ENCODE data around the gene RANBP10.
A peak's percentile ranks its signal among the peaks of the same experiment; 100 is the strongest.

The RANBP10 gene

DNA sequence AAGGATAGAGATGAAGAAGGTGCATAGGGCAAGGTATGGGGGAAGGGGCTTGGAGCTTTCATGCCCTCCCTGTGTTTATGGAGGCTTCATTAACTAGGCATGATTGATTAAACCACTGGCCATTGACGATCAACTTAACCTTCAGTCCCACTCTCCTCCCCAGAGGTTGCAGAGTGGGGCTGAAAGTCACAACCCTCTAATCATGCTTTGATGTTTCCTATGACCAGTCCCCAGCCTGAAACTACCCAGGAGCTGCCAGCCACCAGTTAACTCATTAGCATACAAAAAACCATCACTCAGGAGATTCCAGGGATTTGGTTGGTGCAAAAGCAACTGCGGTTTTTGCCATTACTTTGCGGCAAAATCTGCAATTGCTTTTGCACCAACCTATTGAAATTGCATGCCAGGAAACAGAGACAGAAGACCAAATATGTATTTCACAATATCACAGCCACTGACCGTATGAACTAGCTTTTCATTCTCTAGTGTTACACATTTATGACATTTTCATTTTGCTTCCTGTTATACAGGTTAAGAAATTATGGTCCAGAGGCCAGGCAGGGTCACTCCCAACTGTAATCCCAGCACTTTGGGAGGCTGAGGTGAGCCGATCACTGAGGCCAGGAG lies 92.6 kb downstream of the RANBP10 start:
- no peak for DNase-seq (ENCODE audit: low read depth)
- TF ChIP-seq, protein P1, sequence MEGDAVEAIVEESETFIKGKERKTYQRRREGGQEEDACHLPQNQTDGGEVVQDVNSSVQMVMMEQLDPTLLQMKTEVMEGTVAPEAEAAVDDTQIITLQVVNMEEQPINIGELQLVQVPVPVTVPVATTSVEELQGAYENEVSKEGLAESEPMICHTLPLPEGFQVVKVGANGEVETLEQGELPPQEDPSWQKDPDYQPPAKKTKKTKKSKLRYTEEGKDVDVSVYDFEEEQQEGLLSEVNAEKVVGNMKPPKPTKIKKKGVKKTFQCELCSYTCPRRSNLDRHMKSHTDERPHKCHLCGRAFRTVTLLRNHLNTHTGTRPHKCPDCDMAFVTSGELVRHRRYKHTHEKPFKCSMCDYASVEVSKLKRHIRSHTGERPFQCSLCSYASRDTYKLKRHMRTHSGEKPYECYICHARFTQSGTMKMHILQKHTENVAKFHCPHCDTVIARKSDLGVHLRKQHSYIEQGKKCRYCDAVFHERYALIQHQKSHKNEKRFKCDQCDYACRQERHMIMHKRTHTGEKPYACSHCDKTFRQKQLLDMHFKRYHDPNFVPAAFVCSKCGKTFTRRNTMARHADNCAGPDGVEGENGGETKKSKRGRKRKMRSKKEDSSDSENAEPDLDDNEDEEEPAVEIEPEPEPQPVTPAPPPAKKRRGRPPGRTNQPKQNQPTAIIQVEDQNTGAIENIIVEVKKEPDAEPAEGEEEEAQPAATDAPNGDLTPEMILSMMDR (IDR thresholded peaks at IDR 0.05; ENCODE audit: control insufficient read depth, insufficient read depth, low read depth, low read length, missing control alignments): no peak
- no peak overlapping the region for H3K4me3 ChIP-seq (ENCODE audit: control insufficient read depth, low read depth, low read length)

DNA sequence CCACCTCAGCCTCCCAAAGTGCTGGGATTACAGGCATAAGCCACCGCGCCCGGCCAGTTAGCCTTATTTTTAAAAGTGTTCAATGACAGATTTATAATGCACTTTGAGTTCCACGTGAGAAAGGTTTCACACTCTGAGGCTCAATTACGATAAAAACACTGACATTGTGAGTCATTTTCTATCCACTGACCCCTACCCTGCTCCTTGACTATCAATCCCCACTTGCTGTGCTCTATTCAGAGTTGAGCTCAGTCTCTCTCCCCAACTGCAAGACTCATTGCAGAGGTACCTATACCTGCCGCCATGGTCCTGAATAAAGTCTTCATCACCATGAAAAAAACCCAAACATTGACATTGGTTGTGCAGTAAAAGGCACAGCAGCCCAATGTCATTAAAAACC lies 95.8 kb downstream of the RANBP10 start:
- no peak overlapping the region for H3K4me3 ChIP-seq (ENCODE audit: control insufficient read depth, low read depth, low read length)
- no peak for DNase-seq (ENCODE audit: low read depth)
- TF ChIP-seq, protein P1 (IDR thresholded peaks at IDR 0.05; ENCODE audit: control insufficient read depth, insufficient read depth, low read depth, low read length, missing control alignments): no peak

DNA sequence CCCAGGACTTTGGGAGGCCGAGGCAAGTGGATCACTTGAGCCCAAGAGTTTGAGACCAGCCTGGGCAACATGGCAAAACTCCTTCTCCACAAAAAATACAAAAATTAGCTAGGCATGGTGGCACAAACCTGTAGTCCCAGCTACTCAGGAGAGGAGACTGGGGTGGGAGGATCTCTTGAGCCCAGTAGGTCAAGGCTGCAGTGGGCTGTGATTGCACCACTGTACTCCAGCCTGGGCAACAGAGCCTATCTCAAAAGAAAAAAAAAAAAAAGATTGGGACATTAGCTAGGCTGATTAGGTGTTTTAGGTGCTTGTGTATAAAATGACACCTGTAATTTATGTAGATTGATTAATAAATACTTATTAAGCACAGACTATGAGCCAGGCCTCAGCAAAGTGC lies 97.3 kb downstream of the RANBP10 start:
- no peak overlapping the region for H3K4me3 ChIP-seq (ENCODE audit: control insufficient read depth, low read depth, low read length)
- no peak for DNase-seq (ENCODE audit: low read depth)
- TF ChIP-seq, protein P1 (IDR thresholded peaks at IDR 0.05; ENCODE audit: control insufficient read depth, insufficient read depth, low read depth, low read length, missing control alignments): no peak

DNA sequence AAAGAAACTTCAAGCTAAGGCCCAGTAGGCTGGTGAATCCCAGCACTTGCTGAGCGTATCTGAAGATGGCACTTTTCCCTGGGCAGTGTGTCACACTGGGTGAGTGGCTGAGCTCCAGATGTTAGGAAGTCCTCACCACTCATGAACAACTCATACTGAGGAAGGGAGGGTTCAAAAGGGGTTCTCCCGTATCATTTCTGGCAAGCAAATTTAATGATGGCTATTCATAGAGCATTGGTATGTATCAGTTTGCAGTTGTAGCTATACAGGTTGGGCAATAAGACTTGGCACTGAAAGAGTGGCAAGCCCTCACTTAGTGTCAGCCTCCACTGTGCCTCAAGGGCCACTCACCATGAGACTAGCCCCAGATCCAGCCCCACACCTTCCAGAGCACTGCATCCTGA lies 98.0 kb downstream of the RANBP10 start:
- no peak overlapping the region for H3K4me3 ChIP-seq (ENCODE audit: control insufficient read depth, low read depth, low read length)
- TF ChIP-seq, protein P1 (IDR thresholded peaks at IDR 0.05; ENCODE audit: control insufficient read depth, insufficient read depth, low read depth, low read length, missing control alignments): no peak
- peak; percentile 28 for DNase-seq (ENCODE audit: low read depth)

DNA sequence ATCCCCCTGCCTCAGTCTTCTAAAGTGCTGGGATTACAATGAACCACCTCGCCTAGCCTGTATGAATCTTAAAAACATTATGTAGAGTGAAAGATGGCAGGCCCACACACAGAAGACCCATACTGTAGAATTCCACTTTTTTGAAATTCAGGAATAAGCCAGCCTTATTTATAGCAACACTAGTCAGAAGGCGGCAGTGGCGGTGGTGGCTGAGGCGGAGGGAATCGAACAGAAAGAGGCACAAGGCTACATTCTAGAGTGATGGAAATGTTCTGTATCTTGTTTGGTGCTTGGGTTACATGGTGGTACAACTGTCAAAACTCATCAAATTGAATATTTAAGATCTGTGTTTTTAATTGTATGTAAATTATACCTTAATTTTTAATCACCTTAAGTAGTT lies 98.6 kb downstream of the RANBP10 start:
- TF ChIP-seq, protein P1 (IDR thresholded peaks at IDR 0.05; ENCODE audit: control insufficient read depth, insufficient read depth, low read depth, low read length, missing control alignments): no peak
- DNase-seq (ENCODE audit: low read depth): no peak
- H3K4me3 ChIP-seq (ENCODE audit: control insufficient read depth, low read depth, low read length): no peak overlapping the region

DNA sequence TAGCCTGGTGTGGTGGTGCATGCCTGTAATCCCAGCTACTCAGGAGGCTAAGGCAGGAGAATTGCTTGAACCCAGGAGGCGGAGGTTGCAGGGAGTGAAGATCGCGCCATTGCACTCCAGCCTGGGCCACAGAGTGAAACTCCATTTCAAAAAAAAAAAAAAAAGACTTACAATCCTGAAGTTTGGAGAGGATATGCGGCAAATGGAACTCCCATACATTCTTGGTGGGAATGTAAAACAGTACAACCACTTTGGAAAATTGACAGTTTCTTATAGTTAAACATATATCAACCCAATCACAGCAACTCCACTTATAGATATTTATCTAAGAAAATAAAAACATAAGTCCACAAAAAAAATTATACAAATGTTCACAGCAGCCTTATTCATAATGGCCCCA lies 99.2 kb downstream of the RANBP10 start:
- TF ChIP-seq, protein P1 (IDR thresholded peaks at IDR 0.05; ENCODE audit: control insufficient read depth, insufficient read depth, low read depth, low read length, missing control alignments): no peak
- no peak for DNase-seq (ENCODE audit: low read depth)
- H3K4me3 ChIP-seq (ENCODE audit: control insufficient read depth, low read depth, low read length): no peak overlapping the region

Data from AG09309 (cell line).